Measurements from ENCODE around the gene DTWD2. TPM values are rescaled to one million over a fixed set of nuclear protein-coding genes. Genes with fewer than 3 reads are reported as not detected.
"Not testable (repeated sequence)": the region's sequence is repeated elsewhere in the genome, so short reads cannot be mapped to it uniquely, and the experiment has no call there.

Gene DTWD2
- total RNA-seq, 2 donors from 2014 or later, result 7.4 to 13.1 TPM

DNA sequence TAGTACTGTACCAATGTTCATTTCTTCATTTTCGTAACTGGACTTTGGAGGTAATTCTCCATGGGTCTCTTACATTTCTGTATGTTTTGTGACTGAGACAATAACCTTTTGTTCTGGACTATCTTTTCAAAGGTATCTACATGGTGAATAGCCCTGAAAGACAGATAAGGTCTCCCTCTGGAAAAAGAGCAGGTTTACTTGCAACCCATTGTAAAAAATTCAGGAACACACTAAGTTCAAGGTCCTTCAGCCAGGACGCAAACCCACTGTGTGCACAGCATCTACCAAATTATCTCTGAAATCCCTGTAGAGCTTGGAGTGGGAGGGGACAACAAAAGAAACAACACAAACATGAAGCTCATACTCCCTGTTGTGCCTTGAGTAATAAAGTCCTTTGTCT lies 8.3 kb downstream of the DTWD2 start:
- Histone ChIP-seq H3K9me3 (no peaks in the 10 kb centered on the region), H3K4me1 (no peaks in the 10 kb centered on the region), H3K36me3 (no peaks in the 10 kb centered on the region), H3K27me3 (no peaks in the 10 kb centered on the region), H3K27ac (no peak overlapping the region), H3K4me3 (no peak overlapping the region)
- DNase-seq (ENCODE audit: low spot score), result no peak
- TF ChIP-seq, protein P1, sequence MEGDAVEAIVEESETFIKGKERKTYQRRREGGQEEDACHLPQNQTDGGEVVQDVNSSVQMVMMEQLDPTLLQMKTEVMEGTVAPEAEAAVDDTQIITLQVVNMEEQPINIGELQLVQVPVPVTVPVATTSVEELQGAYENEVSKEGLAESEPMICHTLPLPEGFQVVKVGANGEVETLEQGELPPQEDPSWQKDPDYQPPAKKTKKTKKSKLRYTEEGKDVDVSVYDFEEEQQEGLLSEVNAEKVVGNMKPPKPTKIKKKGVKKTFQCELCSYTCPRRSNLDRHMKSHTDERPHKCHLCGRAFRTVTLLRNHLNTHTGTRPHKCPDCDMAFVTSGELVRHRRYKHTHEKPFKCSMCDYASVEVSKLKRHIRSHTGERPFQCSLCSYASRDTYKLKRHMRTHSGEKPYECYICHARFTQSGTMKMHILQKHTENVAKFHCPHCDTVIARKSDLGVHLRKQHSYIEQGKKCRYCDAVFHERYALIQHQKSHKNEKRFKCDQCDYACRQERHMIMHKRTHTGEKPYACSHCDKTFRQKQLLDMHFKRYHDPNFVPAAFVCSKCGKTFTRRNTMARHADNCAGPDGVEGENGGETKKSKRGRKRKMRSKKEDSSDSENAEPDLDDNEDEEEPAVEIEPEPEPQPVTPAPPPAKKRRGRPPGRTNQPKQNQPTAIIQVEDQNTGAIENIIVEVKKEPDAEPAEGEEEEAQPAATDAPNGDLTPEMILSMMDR (IDR thresholded peaks at IDR 0.05), result no peak

DNA sequence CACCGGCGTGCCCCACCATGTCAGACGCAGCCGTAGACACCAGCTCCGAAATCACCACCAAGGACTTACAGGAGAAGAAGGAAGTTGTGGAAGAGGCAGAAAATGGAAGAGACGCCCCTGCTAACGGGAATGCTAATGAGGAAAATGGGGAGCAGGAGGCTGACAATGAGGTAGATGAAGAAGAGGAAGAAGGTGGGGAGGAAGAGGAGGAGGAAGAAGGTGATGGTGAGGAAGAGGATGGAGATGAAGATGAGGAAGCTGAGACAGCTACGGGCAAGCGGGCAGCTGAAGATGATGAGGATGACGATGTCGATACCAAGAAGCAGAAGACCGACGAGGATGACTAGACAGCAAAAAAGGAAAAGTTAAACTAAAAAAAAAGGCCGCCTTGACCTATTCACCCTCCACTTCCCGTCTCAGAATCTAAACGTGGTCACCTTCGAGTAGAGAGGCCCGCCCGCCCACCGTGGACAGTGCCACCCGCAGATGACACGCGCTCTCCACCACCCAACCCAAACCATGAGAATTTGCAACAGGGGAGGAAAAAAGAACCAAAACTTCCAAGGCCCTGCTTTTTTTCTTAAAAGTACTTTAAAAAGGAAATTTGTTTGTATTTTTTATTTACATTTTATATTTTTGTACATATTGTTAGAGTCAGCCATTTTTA lies 14.4 kb downstream of the DTWD2 start:
- DNase-seq (ENCODE audit: low spot score), result not testable (repeated sequence)

DNA sequence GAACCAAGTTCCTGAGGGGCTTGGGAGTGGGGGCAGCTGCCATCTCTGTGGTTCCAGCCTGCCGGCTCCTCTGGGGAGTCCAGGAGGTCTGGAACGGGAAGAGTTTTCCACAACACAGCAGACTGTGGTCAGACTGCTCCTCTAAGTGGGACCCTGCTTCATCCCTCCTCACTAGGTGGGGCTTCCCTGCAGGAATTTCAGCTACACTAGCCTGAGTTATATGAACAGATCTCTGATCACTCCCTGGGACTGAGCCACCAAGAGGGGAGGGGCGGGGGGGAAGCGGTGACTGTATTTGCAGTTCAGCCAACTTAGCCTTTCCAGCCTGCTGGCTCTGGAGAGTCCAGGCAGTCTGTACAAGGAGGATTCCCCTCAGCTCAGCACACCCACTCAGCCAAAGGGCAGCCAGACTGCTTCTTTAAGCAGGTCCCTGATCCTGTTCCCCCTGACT lies 19.4 kb downstream of the DTWD2 start:
- DNase-seq (ENCODE audit: low spot score), result no peak
- Histone ChIP-seq H3K9me3 (no peaks in the 10 kb centered on the region), H3K36me3 (no peaks in the 10 kb centered on the region), H3K27ac (no peak overlapping the region), H3K4me1 (peaks cover 0 to 8% of the 10 kb centered on the region in 2 donors), H3K4me3 (no peak overlapping the region), H3K27me3 (no peaks in the 10 kb centered on the region)
- TF ChIP-seq, protein P1 (IDR thresholded peaks at IDR 0.05), result no peak

More for the DNA sequence above, 14.4 kb downstream of the DTWD2 start:
- not testable (repeated sequence) for H3K4me1 ChIP-seq, H3K27me3 ChIP-seq, H3K27ac ChIP-seq, H3K4me3 ChIP-seq, H3K36me3 ChIP-seq, H3K9me3 ChIP-seq

DNA sequence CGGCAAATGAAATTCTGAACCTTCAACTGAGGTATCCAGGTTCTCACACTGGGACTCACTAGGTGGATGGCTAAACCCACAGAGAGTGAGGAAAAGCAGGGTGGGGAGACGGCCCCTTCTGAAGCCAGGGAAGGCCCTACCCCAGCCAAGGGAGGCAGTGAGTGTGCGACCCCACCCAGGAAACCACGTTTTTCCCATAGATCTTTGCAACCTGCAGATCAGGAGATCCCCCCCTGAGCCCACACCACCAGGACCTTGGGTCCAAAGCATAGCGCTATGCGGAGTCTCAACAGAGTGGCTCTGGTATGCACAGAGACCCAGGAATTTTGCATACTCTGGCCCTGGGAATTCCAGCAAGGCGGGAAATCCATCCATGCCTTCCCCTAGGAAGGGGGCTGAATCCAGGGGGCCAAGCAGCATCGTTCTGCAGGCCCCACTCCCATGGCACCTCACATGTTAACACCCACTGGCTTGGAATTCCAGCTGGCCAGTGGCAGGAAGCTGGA lies 19.9 kb downstream of the DTWD2 start:
- H3K27ac ChIP-seq, result no peak overlapping the region
- no peak overlapping the region for H3K4me3 ChIP-seq
- TF ChIP-seq, protein P1 (IDR thresholded peaks at IDR 0.05), result no peak
- no peaks in the 10 kb centered on the region for H3K36me3 ChIP-seq
- H3K9me3 ChIP-seq, result no peaks in the 10 kb centered on the region
- H3K4me1 ChIP-seq, result peaks cover 0 to 8% of the 10 kb centered on the region in 2 donors
- no peaks in the 10 kb centered on the region for H3K27me3 ChIP-seq
- DNase-seq (ENCODE audit: low spot score), result no peak

DNA sequence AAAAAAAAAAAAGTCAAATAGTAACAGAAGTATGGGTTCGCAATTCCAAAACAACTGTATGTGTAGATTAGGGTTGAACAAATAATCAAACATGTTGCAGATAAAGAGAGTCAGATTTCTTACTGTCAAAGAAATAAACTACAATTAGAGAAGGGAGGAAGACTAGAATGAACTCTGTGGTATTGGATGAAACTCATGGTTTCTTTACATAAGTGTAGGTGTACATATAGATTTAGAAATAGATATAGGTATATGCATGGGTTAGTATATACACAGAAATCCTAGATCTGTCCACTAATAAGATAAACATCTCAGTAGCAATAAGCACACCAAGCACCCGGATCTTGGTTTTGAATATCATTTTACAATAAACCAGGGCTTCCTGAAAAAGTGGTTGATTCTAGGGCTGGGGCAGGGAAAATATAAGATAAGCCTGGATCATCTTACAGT lies 21.3 kb downstream of the DTWD2 start:
- H3K27ac ChIP-seq, result no peak overlapping the region
- H3K9me3 ChIP-seq, result no peaks in the 10 kb centered on the region
- TF ChIP-seq, protein P1 (IDR thresholded peaks at IDR 0.05), result no peak
- H3K27me3 ChIP-seq, result no peaks in the 10 kb centered on the region
- H3K36me3 ChIP-seq, result no peaks in the 10 kb centered on the region
- DNase-seq (ENCODE audit: low spot score), result no peak
- H3K4me3 ChIP-seq, result no peak overlapping the region
- peaks cover 0 to 8% of the 10 kb centered on the region in 2 donors for H3K4me1 ChIP-seq

DNA sequence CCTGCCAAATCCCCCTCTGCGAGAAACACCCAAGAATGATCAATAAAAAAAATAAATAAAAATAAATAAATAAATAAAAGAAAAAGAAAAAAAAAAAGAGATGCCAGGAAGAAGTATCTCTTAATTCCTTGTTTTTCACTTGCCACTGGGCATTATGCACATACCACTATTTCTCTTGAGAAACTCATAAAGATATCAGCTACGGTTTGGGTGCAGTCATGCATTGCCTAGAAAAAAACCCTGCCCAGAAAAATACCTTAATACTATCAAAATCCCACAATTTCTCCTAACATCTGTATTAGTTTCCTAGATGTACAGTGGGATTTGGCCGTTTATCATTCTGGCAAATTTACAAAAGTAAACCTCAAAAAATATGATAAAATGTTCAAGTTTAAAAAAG lies 22.5 kb downstream of the DTWD2 start:
- Histone ChIP-seq H3K4me3 (no peak overlapping the region), H3K9me3 (no peaks in the 10 kb centered on the region), H3K27me3 (no peaks in the 10 kb centered on the region), H3K4me1 (peaks cover 0 to 8% of the 10 kb centered on the region in 2 donors), H3K36me3 (no peaks in the 10 kb centered on the region), H3K27ac (no peak overlapping the region)
- DNase-seq (ENCODE audit: low spot score), result no peak
- TF ChIP-seq, protein P1 (IDR thresholded peaks at IDR 0.05), result no peak

DNA sequence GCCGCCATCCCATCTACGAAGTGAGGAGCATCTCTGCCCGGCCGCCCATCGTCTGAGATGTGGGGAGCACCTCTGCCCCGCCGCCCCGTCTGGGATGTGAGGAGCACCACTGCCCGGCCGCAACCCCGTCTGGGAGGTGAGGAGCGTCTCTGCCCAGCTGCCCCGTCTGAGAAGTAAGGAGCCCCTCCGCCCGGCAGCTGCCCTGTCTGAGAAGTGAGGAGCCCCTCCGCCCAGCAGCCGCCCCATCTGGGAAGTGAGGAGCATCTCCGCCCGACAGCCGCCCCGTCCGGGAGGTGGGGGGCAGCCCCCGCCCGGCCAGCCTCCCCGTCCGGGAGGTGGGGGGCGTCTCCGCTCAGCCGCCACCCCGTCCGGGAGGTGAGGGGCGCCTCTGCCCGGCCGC lies 23.4 kb downstream of the DTWD2 start:
- H3K9me3 ChIP-seq; H3K4me1 ChIP-seq; H3K27me3 ChIP-seq; H3K4me3 ChIP-seq; H3K27ac ChIP-seq; H3K36me3 ChIP-seq; DNase-seq (ENCODE audit: low spot score): not testable (repeated sequence)

DNA sequence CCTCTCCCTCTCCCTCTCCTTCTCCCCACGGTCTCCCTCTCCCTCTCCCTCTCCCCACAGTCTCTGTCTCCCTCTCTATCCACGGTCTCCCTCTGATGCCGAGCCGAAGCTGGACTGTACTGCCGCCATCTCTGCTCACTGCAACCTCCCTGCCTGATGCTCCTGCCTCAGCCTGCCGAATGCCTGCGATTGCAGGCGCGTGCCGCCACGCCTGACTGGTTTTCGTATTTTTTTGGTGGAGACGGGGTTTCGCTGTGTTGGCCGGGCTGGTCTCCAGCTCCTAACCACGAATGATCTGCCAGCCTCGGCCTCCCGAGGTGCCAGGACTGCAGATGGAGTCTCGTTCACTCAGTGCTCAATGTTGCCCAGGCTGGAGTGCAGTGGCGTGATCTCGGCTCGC lies 24.0 kb downstream of the DTWD2 start:
- H3K36me3 ChIP-seq; H3K27ac ChIP-seq; H3K27me3 ChIP-seq; H3K9me3 ChIP-seq; H3K4me3 ChIP-seq; DNase-seq (ENCODE audit: low spot score); H3K4me1 ChIP-seq: not testable (repeated sequence)

Data from right atrium auricular region (tissue), 2 donors.